GM23248 (cell line): ENCODE data around the gene WNT3A.

ENCODE experiments used
- EZH2 ChIP-seq: fragments of 200-600 bp; sonication (generic); IDR thresholded peaks from 2 replicates; pipeline ENCODE4 v1.6.1; 2018; ENCODE audit warnings: antibody characterized with exemption, mild to moderate bottlenecking; ENCODE audit not compliant: insufficient read depth, poor library complexity, severe bottlenecking
- EZH2phosphoT487 ChIP-seq: fragments of 200-600 bp; sonication (generic); IDR thresholded peaks from 2 replicates; pipeline ENCODE4 v1.6.1; 2018; ENCODE audit warnings: antibody characterized with exemption, moderate library complexity, mild to moderate bottlenecking, low read depth; ENCODE audit not compliant: insufficient read depth

DNA sequence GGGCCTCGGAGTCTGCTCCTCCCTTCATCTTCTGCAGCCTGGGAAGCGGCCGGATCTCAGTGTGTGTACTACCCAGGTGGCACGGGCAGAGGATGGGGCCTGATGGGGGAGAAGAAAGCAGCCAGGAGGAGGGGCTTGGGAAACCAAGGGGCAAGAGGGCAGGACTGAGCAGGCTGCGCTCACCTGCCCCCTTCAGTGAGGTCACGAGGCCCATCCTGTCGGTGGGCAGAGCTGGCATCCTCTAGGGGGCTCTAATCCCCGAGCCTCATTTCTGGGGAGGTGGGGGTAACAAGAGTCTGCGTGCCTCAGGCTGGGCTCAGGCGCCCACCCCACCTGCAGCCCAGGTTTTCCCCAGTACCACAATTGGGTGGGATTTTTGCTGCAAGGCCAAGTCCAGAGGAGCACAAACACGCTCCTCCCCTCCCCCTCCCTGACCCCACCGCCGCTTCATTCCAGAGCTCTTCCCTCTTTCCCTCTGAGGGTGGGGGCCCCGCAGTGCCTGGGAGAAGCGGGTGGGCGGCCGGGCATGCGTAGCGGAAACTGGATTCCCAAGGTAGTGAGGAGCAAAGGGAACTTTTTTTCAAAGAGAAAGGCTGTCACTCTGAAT, 1.8 kb upstream of the WNT3A start:
- TF ChIP-seq EZH2phosphoT487, result no peak
- TF ChIP-seq EZH2, result peak; percentile 0
